Neural progenitor cell (in vitro differentiated cells): ENCODE results near the gene RFX8.

Source experiments
- CTCF ChIP-seq: fragments of 200-600 bp; sonication (generic); IDR thresholded peaks from 2 replicates; pipeline ENCODE4 v1.5.1; 2017; ENCODE audit warnings: antibody characterized with exemption, mild to moderate bottlenecking
- EZH2 ChIP-seq: fragments of 200-600 bp; sonication (generic); IDR thresholded peaks from 2 replicates; pipeline ENCODE4 v1.6.1; 2017; ENCODE audit warnings: antibody characterized with exemption, mild to moderate bottlenecking, moderate library complexity

GRCh38 chr2:101508636-101509035 lies 33.7 kb upstream of the RFX8 start:
- TF ChIP-seq CTCF (no peak), EZH2 (no peak)
